BLaER1 treated with 17β-estradiol and CSF1 and Interleukin-3, amounts not matched to agents 10 nM and 100 nM (cell line): ENCODE data around the gene CEP350.
A peak's percentile ranks its signal among the peaks of the same experiment; 100 is the strongest.
"Not testable (repeated sequence)": the region's sequence is repeated elsewhere in the genome, so short reads cannot be mapped to it uniquely, and the experiment has no call there.

Experiments used
- H3K27ac ChIP-seq, 11 experiments: shearing (Covaris generic); formaldehyde crosslinking; 2 replicates each; pipeline ENCODE4 v1.8.1; 2022
- H3K27me3 ChIP-seq, 11 experiments: shearing (Covaris generic); formaldehyde crosslinking; 2 replicates each; pipeline ENCODE4 v1.8.1; 2022
- H3K36me3 ChIP-seq, 11 experiments: shearing (Covaris generic); formaldehyde crosslinking; 2 replicates each; pipeline ENCODE4 v1.8.1; 2022
- H3K4me1 ChIP-seq, 10 experiments: shearing (Covaris generic); formaldehyde crosslinking; 2 replicates each; pipeline ENCODE4 v1.8.1; 2022
- H3K4me2 ChIP-seq, 11 experiments: shearing (Covaris generic); formaldehyde crosslinking; 2 replicates each; pipeline ENCODE4 v1.8.1; 2022
- H3K4me3 ChIP-seq, 10 experiments: shearing (Covaris generic); formaldehyde crosslinking; 2 replicates each; pipeline ENCODE4 v1.8.1; 2022
- H3K9ac ChIP-seq, 11 experiments: shearing (Covaris generic); formaldehyde crosslinking; 2 replicates each; pipeline ENCODE4 v1.8.1; 2022
- H3K9me3 ChIP-seq, 11 experiments: shearing (Covaris generic); formaldehyde crosslinking; replicated peaks in 1 of 11; 2 replicates each; pipeline ENCODE4 v1.8.1; 2022
- H4K20me1 ChIP-seq, 11 experiments: shearing (Covaris generic); formaldehyde crosslinking; 2 replicates each; pipeline ENCODE4 v1.8.1; 2022
- Cebpa-rat ChIP-seq, 11 experiments: shearing (Covaris generic); IDR thresholded peaks; 2 replicates each; pipeline ENCODE4 v1.8.1; 2022

The CEP350 gene

DNA sequence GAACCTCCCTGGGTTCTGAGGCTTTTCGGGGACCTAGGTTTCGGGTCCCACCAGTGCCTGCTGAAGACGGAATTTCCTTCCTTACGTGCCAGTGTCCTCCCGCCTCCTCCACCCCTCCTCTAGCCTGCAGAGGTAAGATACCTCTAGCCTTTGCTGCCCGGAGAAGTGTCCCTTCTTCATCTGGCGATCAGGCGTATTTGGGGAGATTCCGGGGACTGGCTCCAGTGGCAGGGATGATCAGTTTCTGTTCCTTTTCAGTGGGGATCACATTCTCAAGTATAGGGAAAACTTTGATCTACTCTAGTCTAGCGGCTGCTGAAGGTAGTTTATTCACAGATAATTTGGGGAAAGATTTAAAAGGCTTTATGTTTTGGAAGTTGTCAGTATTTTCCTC is 674 bp downstream of the CEP350 start:
- Histone ChIP-seq H3K4me3 (peak overlapping the region; percentile 84 to 100 (median 96)), H3K9me3 (no peaks in the 10 kb centered on the region), H3K27ac (peak overlapping the region; percentile 93 to 99 (median 95)), H4K20me1 (peaks cover 11 to 49% (median 44%) of the 10 kb centered on the region in 11 experiments; a peak in 19 of 22 replicates), H3K4me2 (peak overlapping the region; percentile 72 to 93 (median 85)), H3K4me1 (peaks cover 38 to 62% (median 52%) of the 10 kb centered on the region in 10 experiments), H3K36me3 (peaks cover 0 to 9% (median 4%) of the 10 kb centered on the region in 11 experiments; a peak in 8 of 22 replicates), H3K27me3 (no peaks in the 10 kb centered on the region), H3K9ac (peak overlapping the region; percentile 92 to 100 (median 98))
- TF ChIP-seq Cebpa-rat (IDR thresholded peaks at IDR 0.05) = no peak

DNA sequence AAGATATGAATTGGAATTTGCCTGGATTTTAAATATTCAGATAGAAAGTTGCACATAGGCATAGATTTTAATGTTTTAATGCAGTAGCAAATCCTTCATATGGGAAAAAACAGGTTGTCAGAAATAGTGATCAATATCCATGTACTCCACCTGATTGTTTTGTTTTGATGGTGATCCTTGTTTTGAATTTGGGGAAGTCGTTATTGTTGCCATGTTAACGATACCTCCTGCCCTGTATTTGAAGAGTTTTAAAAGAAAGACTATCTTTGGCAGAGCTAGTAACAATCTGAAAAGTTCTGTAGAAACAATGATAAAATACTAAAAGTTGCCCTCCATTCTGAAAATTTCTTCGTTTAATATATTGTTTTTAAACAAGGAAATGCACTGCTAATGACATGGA is 1.1 kb downstream of the CEP350 start:
- Histone ChIP-seq H3K9ac (peak overlapping the region; percentile 92 to 100 (median 98)), H3K4me1 (peaks cover 38 to 57% (median 48%) of the 10 kb centered on the region in 10 experiments), H3K27ac (peak overlapping the region in 10 of 11 experiments; percentile 93 to 99 (median 96); a peak in 20 of 22 replicates), H4K20me1 (peaks cover 11 to 49% (median 44%) of the 10 kb centered on the region in 11 experiments; a peak in 19 of 22 replicates), H3K4me2 (peak overlapping the region; percentile 72 to 93 (median 85)), H3K36me3 (peaks cover 0 to 13% (median 5%) of the 10 kb centered on the region in 11 experiments; a peak in 11 of 22 replicates), H3K4me3 (peak overlapping the region; percentile 84 to 100 (median 96)), H3K9me3 (peaks cover 0 to under 1% (median 0%) of the 10 kb centered on the region in 11 experiments; a peak in 1 of 22 replicates), H3K27me3 (no peaks in the 10 kb centered on the region)
- TF ChIP-seq Cebpa-rat (IDR thresholded peaks at IDR 0.05) = no peak

GRCh38 chr1:179958359-179958758 is 3.7 kb downstream of the CEP350 start:
- peaks cover 13 to 33% (median 26%) of the 10 kb centered on the region in 11 experiments for H3K36me3 ChIP-seq
- H3K27ac ChIP-seq = no peak overlapping the region
- peaks cover 6 to 25% (median 18%) of the 10 kb centered on the region in 11 experiments for H3K9me3 ChIP-seq
- no peak overlapping the region; a peak in 1 of 22 replicates for H3K4me2 ChIP-seq
- no peaks in the 10 kb centered on the region for H3K27me3 ChIP-seq
- H4K20me1 ChIP-seq = peaks cover 11 to 73% (median 49%) of the 10 kb centered on the region in 11 experiments; a peak in 19 of 22 replicates
- H3K4me1 ChIP-seq = peaks cover 15 to 36% (median 25%) of the 10 kb centered on the region in 10 experiments
- no peak overlapping the region for H3K4me3 ChIP-seq
- no peak overlapping the region for H3K9ac ChIP-seq
- no peak for TF ChIP-seq Cebpa-rat (IDR thresholded peaks at IDR 0.05)

DNA sequence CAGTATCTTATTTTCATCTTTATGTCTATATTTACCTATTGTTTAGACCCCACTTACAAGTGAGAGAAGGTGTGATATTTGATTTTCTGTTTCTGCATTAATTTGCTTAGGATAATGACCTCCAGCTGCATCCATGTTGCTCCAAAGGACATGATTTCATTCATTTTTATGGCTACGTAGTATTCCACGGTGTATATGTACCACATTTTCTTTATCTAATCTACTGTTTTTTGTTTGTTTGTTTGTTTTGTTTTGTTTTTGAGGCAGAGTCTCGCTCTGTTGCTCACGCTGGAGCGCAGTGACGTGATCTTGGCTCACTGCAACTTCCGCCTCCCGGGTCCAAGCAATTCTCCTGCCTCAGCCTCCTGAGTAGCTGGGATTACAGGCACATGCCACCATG is 7.6 kb downstream of the CEP350 start:
- Histone ChIP-seq H3K9me3 (peaks cover 24 to 53% (median 42%) of the 10 kb centered on the region in 11 experiments), H3K36me3 (peaks cover 14 to 51% (median 40%) of the 10 kb centered on the region in 11 experiments), H4K20me1 (peaks cover 8 to 71% (median 34%) of the 10 kb centered on the region in 11 experiments; a peak in 18 of 22 replicates), H3K4me1 (peaks cover 3 to 30% (median 8%) of the 10 kb centered on the region in 10 experiments; a peak in 16 of 20 replicates)
- not testable (repeated sequence) for H3K9ac ChIP-seq, H3K27me3 ChIP-seq, H3K4me3 ChIP-seq, H3K4me2 ChIP-seq, H3K27ac ChIP-seq

- Histone ChIP-seq H4K20me1 (peaks cover 8 to 82% (median 33%) of the 10 kb centered on the region in 11 experiments; a peak in 13 of 22 replicates), H3K9me3 (peaks cover 28 to 59% (median 47%) of the 10 kb centered on the region in 11 experiments)
Measured at GRCh38 chr1:179966551-179966950, 11.9 kb downstream of the CEP350 start.

GRCh38 chr1:179968284-179968993 is 13.8 kb downstream of the CEP350 start:
- H3K9me3 ChIP-seq = peaks cover 20 to 52% (median 37%) of the 10 kb centered on the region in 11 experiments
- H3K36me3 ChIP-seq = peaks cover 4 to 60% (median 43%) of the 10 kb centered on the region in 11 experiments; a peak in 18 of 22 replicates
- no peak overlapping the region for H3K4me3 ChIP-seq
- H3K27me3 ChIP-seq = no peaks in the 10 kb centered on the region
- H3K27ac ChIP-seq = peak overlapping the region in 4 of 11 experiments; percentile 44 to 56 (median 50); a peak in 5 of 22 replicates
- H4K20me1 ChIP-seq = peaks cover 8 to 81% (median 33%) of the 10 kb centered on the region in 11 experiments; a peak in 13 of 22 replicates
- TF ChIP-seq Cebpa-rat (IDR thresholded peaks at IDR 0.05) = no peak
- H3K4me2 ChIP-seq = peak overlapping the region; percentile 48 to 75 (median 63)
- H3K9ac ChIP-seq = no peak overlapping the region
- H3K4me1 ChIP-seq = peaks cover 18 to 59% (median 23%) of the 10 kb centered on the region in 10 experiments

More at GRCh38 chr1:179966551-179966950, 11.9 kb downstream of the CEP350 start:
- no peak for TF ChIP-seq Cebpa-rat (IDR thresholded peaks at IDR 0.05)
- Histone ChIP-seq H3K9ac (no peak overlapping the region), H3K27me3 (no peaks in the 10 kb centered on the region), H3K36me3 (peaks cover 11 to 58% (median 48%) of the 10 kb centered on the region in 11 experiments), H3K27ac (no peak overlapping the region), H3K4me1 (peaks cover 16 to 52% (median 22%) of the 10 kb centered on the region in 10 experiments), H3K4me2 (no peak overlapping the region), H3K4me3 (peak overlapping the region in 1 of 10 experiments; percentile 33; a peak in 1 of 20 replicates)

DNA sequence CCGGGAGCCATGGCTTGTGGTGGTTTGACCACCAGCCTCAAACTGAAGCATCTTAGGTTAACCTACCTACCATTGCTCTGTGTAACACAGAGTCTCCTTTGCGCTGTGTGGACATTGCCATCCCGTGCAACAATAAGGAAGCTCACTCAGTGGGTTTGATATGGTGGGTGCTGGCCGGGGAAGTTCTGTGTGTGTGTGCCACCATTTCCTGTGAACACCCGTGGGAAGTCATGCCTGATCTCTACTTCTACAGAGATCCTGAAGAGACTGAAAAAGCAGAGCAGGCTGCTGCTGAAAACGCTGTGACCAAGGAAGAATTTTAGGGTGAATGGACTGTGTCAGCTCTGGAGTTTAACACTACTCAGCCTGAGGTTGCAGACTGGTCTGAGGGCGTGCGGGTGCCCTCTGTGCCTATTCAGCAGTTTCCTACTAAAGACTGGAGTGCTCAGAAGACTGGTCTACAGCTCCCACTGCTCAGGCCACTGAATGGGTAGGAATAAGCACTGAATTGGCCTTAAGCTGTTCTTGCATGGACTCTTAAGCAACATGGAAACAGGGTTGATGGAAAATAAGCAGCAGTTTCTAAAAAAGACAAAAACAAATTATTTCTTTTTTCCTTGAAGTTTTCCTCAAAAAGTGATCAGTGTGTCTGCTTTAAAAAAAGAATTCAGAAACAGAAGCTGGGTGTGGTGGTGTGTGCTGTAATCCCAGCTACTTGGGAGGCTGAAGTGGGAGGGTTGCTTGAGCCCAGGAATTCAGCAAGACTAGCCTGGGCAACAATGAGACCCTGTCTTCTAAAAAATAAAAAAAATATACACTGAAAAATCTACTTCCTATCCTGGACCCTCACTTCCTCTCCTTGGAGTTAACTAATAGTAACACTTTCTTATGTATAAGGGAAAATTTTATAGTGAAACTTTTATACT is 14.6 kb downstream of the CEP350 start:
- Histone ChIP-seq H3K9ac (peak overlapping the region in 5 of 11 experiments; percentile 11 to 51 (median 20); a peak in 6 of 22 replicates), H4K20me1 (peaks cover 8 to 81% (median 28%) of the 10 kb centered on the region in 11 experiments; a peak in 13 of 22 replicates), H3K27me3 (no peaks in the 10 kb centered on the region), H3K27ac (peak overlapping the region in 8 of 11 experiments; percentile 5 to 56 (median 44); a peak in 12 of 22 replicates), H3K4me2 (peak overlapping the region; percentile 48 to 75 (median 63)), H3K4me1 (peaks cover 18 to 63% (median 24%) of the 10 kb centered on the region in 10 experiments), H3K9me3 (peaks cover 20 to 49% (median 37%) of the 10 kb centered on the region in 11 experiments), H3K4me3 (peak overlapping the region in 1 of 10 experiments; percentile 16; a peak in 1 of 20 replicates), H3K36me3 (peaks cover 4 to 66% (median 43%) of the 10 kb centered on the region in 11 experiments; a peak in 18 of 22 replicates)
- no peak for TF ChIP-seq Cebpa-rat (IDR thresholded peaks at IDR 0.05)

DNA sequence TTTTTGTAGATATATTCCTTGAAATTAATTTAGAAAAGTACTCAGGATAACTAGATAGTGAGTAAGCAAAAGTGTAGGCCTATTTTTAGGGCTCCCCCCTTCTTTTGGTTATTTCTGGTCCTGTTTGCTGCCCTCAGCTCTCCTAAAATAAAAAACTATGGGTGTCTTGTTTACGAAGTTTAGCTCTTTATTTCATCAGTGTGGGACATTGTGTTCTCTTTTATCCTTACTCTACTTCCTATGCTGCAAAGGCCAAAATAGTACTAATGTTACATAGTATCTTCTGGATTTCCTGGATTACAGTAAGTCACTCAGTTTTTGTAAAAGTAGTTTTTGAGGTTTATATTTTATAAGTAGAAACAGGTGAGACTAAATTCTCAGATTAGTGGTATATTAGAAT is 15.4 kb downstream of the CEP350 start:
- Histone ChIP-seq H3K4me2 (peak overlapping the region; percentile 48 to 75 (median 63); a peak in 21 of 22 replicates), H3K9ac (no peak overlapping the region), H3K27me3 (no peaks in the 10 kb centered on the region), H3K4me3 (no peak overlapping the region), H3K36me3 (peaks cover 4 to 67% (median 47%) of the 10 kb centered on the region in 11 experiments; a peak in 19 of 22 replicates), H3K9me3 (peaks cover 20 to 49% (median 37%) of the 10 kb centered on the region in 11 experiments), H3K27ac (peak overlapping the region in 6 of 11 experiments; percentile 5 to 56 (median 46); a peak in 9 of 22 replicates), H4K20me1 (peaks cover 8 to 81% (median 28%) of the 10 kb centered on the region in 11 experiments; a peak in 15 of 22 replicates), H3K4me1 (peaks cover 18 to 56% (median 22%) of the 10 kb centered on the region in 10 experiments)
- TF ChIP-seq Cebpa-rat (IDR thresholded peaks at IDR 0.05) = no peak
